ENCODE data around the gene CPNE7. TPM values are rescaled to one million over a fixed set of nuclear protein-coding genes. Genes with fewer than 3 reads are reported as not detected.
"Not testable (repeated sequence)": the region's sequence is repeated elsewhere in the genome, so short reads cannot be mapped to it uniquely, and the experiment has no call there.

CPNE7 gene
- total RNA-seq, 2 donors from 2014 or later: 0.18 to 8.9 TPM

DNA sequence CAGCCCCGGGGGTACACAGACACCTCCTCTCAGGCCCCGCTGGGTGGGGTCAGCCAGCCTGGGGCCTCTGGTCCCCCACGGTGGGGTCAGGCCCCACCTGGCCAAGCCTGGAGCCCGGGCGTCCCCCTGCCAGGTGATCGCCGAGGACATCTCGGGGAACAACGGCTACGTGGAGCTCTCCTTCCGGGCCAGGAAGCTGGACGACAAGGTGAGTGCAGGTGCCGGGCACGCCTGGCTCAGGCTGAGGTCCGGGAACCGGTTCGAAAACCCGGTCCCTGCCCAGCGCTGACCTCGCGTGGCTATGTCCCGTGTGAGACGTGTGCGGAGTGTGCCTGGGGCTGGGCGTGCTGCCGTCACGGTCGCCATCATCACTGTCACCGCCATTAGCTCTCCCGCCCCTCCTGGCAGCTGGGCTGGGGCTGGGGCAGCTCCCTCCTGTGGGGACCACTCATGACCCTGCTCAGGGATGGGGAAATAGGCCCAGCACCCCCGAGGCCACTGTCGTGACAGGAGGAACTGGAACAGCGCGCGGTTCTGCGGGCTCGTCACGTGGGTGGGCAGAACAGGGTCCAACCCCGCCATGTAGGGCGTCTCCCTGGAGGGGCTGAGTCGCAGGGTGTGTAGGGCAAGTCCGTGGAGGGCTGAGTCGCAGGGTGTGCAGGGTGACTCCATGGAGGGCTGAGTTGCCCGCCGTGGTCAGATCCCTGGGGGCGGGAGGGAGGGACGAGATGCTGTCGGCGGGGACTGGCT is 8.5 kb downstream of the CPNE7 start:
- DNase-seq (ENCODE audit: low spot score): no peak
- H3K27ac ChIP-seq: no peak overlapping the region
- WGBS: 88% methylated on average over 39 of the region's 49 CpGs
- no peaks in the 10 kb centered on the region for H3K36me3 ChIP-seq
- no peak overlapping the region for H3K4me3 ChIP-seq
- no peaks in the 10 kb centered on the region for H3K9me3 ChIP-seq
- peaks cover 9% of the 10 kb centered on the region for H3K4me1 ChIP-seq (replicated peaks)
- intact Hi-C loops (cut with DNase I): no loop called here
- no peak for TF ChIP-seq POLR2AphosphoS5 (IDR thresholded peaks at IDR 0.05)
- TF ChIP-seq POLR2A (IDR thresholded peaks at IDR 0.05): no peak
- TF ChIP-seq, protein P1, sequence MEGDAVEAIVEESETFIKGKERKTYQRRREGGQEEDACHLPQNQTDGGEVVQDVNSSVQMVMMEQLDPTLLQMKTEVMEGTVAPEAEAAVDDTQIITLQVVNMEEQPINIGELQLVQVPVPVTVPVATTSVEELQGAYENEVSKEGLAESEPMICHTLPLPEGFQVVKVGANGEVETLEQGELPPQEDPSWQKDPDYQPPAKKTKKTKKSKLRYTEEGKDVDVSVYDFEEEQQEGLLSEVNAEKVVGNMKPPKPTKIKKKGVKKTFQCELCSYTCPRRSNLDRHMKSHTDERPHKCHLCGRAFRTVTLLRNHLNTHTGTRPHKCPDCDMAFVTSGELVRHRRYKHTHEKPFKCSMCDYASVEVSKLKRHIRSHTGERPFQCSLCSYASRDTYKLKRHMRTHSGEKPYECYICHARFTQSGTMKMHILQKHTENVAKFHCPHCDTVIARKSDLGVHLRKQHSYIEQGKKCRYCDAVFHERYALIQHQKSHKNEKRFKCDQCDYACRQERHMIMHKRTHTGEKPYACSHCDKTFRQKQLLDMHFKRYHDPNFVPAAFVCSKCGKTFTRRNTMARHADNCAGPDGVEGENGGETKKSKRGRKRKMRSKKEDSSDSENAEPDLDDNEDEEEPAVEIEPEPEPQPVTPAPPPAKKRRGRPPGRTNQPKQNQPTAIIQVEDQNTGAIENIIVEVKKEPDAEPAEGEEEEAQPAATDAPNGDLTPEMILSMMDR (IDR thresholded peaks at IDR 0.05): no peak
- no peaks in the 10 kb centered on the region for H3K27me3 ChIP-seq (replicated peaks; ENCODE audit: insufficient read depth)

DNA sequence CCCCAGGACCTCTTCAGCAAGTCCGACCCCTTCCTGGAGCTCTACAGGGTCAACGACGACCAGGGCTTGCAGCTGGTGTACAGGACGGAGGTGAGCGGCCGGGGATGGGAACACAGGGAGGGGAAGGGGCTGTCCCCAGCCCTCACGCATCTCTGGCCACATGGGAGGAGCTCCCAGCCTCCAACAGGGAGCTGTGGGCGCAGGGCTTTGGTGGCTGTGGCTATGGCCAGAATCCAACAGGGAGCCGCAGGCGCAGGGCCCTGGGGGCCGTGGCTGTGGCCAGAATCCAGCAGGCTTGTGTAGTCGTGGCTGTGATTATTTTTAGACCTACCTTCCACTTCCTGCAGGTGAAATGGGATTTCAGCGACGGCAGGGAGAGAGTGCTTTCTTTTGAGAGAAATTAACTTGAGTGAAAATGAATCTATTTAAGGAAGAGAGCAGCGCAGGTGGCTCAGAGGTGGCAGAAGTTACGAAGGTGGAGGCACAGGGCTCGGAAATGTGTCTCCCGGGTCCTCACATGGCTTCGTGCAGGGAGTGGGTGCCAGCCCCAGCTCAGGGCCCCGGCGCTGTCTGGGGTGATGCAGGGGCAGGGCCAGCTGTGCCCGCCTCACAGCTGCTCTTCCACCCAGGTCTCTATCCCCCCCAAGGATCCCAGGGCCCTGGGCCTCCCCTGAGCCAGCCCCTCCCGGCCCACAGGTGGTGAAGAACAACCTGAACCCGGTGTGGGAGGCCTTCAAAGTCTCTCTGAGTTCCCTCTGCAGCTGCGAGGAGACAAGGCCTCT is 9.4 kb downstream of the CPNE7 start:
- DNase-seq (ENCODE audit: low spot score): no peak
- Histone ChIP-seq H3K4me1 (replicated peaks) (peaks cover 9% of the 10 kb centered on the region), H3K27me3 (replicated peaks; ENCODE audit: insufficient read depth) (no peaks in the 10 kb centered on the region), H3K9me3 (no peaks in the 10 kb centered on the region), H3K4me3 (no peak overlapping the region), H3K27ac (no peak overlapping the region), H3K36me3 (no peaks in the 10 kb centered on the region)
- TF ChIP-seq, protein P1 (IDR thresholded peaks at IDR 0.05): no peak
- TF ChIP-seq POLR2AphosphoS5 (IDR thresholded peaks at IDR 0.05) (no peak), POLR2A (IDR thresholded peaks at IDR 0.05) (no peak)
- WGBS: 65% methylated on average over 23 of the region's 25 CpGs
- intact Hi-C loops (cut with DNase I): no loop called here

DNA sequence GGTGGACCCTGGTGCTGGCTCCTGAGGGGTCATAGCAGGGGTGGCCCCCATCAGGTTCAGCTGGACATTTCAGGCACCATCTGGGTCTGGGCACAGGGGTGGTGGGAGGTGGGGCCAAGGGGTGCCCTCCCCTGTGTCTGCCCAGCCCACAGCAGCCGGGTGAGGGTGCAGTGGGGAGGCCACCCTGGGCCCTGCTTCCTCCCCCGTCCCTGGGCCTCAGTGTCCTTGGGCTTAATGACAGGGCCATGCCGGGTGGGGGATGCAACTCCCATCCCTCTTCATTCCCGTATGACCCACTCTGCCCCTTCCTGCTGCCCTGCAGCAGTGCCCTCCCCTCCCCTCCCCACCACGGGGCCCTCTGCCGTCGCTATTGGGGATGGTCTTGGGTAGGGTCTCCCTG is 10.7 kb downstream of the CPNE7 start:
- H3K4me3 ChIP-seq: no peak overlapping the region
- no peak for TF ChIP-seq POLR2A (IDR thresholded peaks at IDR 0.05)
- TF ChIP-seq, protein P1 (IDR thresholded peaks at IDR 0.05): no peak
- TF ChIP-seq POLR2AphosphoS5 (IDR thresholded peaks at IDR 0.05): no peak
- intact Hi-C loops (cut with DNase I): no loop called here
- no peaks in the 10 kb centered on the region for H3K36me3 ChIP-seq
- peaks cover 9% of the 10 kb centered on the region for H3K4me1 ChIP-seq (replicated peaks)
- no peak for DNase-seq (ENCODE audit: low spot score)
- no peaks in the 10 kb centered on the region for H3K9me3 ChIP-seq
- WGBS: 80% methylated on average over 7 of the region's 7 CpGs
- no peaks in the 10 kb centered on the region for H3K27me3 ChIP-seq (replicated peaks; ENCODE audit: insufficient read depth)
- no peak overlapping the region for H3K27ac ChIP-seq

DNA sequence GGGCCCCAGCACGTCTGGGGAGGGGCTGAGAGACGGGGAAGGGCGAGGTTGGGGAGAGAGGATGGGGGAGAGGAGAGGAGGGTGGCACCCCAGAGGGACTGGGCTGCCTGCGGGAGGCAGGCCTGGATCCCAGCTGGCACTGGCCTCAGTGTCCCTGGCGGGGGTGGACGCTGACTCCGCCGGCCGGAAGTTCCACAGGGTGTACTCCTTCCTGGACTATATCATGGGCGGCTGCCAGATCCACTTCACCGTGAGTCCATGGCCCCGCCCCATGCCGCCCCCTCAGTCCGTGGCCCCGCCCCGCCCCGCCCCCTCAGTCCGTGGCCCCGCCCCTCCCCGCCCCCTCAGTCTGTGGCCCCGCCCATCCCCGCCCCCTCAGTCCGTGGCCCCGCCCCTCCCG is 11.3 kb downstream of the CPNE7 start:
- 80% methylated on average over 9 of the region's 25 CpGs for WGBS
- no peak for DNase-seq (ENCODE audit: low spot score)
- Histone ChIP-seq H3K27ac (no peak overlapping the region), H3K4me1 (replicated peaks) (peaks cover 9% of the 10 kb centered on the region), H3K27me3 (replicated peaks; ENCODE audit: insufficient read depth) (no peaks in the 10 kb centered on the region), H3K9me3 (no peaks in the 10 kb centered on the region), H3K4me3 (no peak overlapping the region), H3K36me3 (no peaks in the 10 kb centered on the region)
- intact Hi-C loops (cut with DNase I): no loop called here
- TF ChIP-seq POLR2A (IDR thresholded peaks at IDR 0.05) (no peak), POLR2AphosphoS5 (IDR thresholded peaks at IDR 0.05) (no peak)
- TF ChIP-seq, protein P1 (IDR thresholded peaks at IDR 0.05): no peak

DNA sequence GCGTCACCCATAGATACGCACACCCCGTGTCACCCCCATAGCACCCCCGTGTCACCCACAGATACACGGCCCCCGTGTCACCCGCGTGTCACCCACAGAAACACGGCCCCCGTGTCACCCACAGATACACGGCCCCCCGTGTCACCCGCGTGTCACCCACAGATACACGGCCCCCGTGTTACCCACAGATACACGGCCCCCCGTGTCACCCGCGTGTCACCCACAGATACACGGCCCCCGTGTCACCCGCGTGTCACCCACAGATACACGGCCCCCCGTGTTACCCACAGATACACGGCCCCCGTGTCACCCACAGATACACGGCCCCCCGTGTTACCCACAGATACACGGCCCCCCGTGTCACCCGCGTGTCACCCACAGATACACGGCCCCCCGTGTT is 12.1 kb downstream of the CPNE7 start:
- DNase-seq (ENCODE audit: low spot score); H3K36me3 ChIP-seq; H3K27me3 ChIP-seq (replicated peaks; ENCODE audit: insufficient read depth); H3K9me3 ChIP-seq; H3K4me1 ChIP-seq (replicated peaks); H3K27ac ChIP-seq; intact Hi-C loops (cut with DNase I); H3K4me3 ChIP-seq: not testable (repeated sequence)
- WGBS: over 99% methylated on average over 10 of the region's 36 CpGs
